RPMI7951 (cell line): ENCODE measurements around the gene CELSR1. TPM values are rescaled to one million over a fixed set of nuclear protein-coding genes. Genes with fewer than 3 reads are reported as not detected.

Source experiments
- DNase-seq: peaks from one replicate; pipeline ENCODE4 v3.0.0-alpha.2; 2012; ENCODE audit warnings: low read depth
- total RNA-seq: library from RNA; depleted of rRNA; stranded (reverse); fragments of >200 nt; shearing (Covaris generic); gene quantifications from 2 replicates; pipeline ENCODE4 v1.2.3, GENCODE V29; 2014

Gene CELSR1
- total RNA-seq, 1 experiment from 2014 or later: 3.0 TPM

GRCh38 chr22:46449116-46449691 is 88.2 kb downstream of the CELSR1 start:
- DNase-seq: no peak

DNA sequence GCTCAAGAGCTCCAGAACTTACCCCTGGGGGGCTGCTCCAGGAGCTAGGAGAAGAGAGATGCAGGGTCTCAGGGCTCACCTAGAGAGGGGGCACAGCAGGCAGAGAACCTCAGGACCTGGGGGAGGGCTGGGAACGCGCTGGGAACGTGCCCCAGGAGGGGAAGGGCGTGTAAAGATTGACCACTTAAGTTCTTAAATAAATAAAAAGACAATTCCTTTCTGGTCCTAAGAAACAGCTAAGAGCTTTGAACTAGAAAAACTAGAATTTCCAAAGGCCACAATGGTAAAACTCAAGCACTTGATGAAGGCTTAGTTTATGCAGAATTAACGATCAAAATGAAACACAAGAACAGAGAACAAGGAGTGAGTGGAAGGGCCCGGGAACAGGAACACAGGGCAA is 89.1 kb downstream of the CELSR1 start:
- DNase-seq: no peak

DNA sequence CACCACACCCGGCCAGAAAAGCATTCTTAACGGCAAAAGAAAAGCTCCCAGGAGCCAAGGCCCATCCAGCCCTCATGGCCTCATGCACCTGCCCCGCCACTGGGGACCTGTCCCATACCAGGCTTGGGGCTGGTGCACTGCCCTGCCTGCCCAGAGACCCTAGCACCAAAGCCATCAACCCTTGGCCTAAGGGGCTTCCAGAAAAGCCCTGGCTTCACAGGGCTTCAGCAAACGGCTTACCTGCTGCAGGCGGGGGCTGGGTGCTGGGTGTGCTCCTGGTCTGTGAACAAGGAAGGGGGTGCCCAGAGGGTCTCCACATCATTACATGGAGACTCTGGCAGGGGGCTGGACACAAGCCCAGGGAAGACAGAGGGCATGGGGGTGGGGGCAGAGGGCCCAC is 89.5 kb downstream of the CELSR1 start:
- no peak for DNase-seq

GRCh38 chr22:46446799-46447198 is 90.6 kb downstream of the CELSR1 start:
- no peak for DNase-seq

DNA sequence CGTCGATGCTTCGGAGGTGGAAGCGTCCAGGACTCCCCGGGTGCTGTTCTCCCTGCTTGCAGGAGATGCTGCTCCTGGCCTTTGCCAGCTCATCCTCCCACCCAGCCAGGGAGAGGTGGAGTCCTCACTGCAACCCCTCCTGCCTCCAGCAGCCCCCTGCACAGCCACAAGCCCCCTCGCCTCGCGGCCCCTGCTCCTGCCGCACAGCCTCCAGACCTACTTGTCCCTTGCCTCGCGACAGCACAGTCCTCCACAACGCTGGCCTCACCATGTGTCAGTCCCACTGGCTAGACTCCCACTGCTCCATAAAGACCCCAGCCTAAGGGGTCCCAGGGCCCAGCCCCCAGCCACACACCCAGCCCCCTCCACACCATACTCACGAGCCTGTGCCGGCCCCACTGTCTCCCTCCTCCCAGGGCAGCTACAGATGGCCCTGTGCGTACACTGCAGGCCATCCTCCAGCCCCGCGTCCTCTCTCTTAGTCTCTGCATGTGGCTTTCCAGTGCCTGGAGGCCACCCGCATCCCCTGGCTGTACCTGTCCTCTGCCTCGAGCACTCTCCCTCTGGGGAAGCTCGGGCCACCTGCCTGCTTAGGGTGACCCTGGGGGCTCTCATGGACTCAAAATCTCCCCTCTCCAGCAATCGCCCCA is 91.5 kb downstream of the CELSR1 start:
- no peak for DNase-seq

GRCh38 chr22:46444390-46444854 is 93.0 kb downstream of the CELSR1 start:
- no peak for DNase-seq

DNA sequence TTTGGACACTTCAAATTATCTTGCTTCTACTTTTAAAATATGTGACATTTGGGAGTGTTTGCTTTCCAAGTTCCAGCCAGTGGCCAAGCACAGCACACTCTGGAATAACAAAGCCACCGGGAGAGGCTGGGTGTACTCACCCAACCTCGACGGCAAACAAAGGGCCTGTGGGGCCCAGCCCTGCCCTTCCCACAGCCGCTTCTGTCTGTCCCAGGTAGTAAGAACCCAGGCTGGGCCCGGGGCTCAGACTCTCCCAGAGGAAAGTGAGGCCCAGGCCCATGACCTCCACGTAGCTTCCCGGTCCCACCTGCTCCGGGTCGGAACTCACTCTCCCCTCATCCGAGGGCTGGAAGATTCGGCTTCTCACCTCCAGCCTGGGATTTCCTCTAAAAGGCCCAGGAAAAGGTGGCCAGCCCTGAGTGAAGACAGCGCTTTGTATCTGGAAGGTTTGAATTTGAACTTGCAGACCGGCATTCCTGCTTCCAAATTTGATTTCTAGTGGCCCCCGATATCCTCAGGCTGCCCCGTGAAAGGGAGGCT is 93.5 kb downstream of the CELSR1 start:
- DNase-seq: no peak

GRCh38 chr22:46442217-46442853 is 95.1 kb downstream of the CELSR1 start:
- DNase-seq: no peak

DNA sequence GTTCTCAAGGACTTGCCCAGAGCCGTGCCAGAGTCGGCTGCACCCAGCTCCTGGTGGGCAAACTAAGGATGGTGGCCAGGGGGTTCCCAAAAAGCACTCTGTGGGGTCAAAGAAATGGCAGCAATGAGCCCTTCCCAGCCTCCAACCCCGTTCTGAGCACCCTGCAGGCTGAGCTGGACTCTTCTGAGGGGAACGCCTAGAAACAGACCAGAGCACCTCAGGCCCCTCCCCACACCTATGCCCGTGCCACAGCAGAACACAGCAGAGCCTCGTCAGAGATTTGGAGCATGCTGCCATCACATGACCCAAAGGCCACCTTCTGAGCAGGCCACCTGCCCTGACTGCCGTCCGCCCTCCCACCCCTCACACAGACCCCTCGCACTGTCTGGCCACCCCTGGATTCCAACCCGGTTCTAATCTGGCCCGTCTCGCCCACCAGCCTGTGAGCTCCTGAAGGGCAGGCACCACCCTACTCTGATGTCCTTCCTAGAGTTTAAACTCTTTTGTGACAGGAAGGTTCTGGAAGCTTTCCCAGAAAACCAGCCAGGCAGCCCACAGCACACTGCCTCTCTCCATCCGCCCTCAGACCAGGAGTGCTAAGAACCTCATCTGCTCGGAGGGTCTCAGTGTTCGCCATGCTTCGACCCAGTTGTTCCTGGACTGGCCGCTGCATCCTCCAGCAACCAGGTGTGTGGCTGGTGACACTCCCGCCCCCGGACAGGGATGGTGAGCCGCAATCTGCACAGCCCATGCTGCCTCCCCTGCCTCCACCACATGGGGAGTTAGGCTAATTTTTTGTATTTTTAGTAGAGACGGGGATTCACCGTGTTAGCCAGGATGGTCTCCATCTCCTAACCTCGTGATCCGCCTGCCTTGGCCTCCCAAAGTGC is 97.6 kb downstream of the CELSR1 start:
- no peak for DNase-seq

GRCh38 chr22:46439111-46439510 is 98.3 kb downstream of the CELSR1 start:
- DNase-seq: no peak

DNA sequence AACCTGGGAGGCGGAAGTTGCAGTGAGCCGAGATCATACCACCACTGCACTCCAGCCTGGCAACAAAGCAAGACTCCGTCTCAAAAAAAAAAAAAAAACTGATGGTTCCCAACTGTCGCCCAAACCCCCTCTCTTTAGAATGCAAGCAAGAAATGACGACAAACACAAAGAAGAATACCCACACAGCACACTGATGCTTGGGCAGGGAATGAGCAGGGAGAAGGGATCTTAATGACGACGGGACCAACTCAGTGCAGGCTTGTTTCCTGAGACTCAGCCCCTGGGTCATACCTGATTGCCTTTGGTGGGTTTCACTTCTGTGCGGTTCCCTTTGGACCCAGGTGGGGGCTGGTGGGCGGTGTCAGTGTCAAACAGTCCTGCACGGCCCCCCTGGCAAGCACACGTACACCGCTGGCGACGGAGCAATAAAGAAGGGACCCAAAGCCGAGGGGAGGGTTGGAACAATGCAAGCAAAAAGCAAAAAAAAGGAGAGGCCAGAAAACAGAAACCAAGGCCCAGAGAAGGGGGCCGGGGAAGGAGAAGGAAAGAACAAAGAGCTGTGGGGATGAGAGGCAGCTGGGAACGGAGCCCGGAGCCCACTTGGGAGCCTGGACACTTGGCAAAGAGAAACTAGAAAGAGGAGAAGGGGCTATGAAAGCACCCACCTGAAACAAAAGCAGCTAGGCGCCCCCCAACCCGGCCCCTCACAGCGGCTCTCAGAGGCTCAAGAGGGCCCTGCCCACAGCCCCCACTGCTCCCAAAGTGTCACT is 99.6 kb downstream of the CELSR1 start:
- DNase-seq: no peak

- no peak for DNase-seq
These were observed 100.7 kb downstream of the CELSR1 start for GRCh38 chr22:46436595-46437175.

DNA sequence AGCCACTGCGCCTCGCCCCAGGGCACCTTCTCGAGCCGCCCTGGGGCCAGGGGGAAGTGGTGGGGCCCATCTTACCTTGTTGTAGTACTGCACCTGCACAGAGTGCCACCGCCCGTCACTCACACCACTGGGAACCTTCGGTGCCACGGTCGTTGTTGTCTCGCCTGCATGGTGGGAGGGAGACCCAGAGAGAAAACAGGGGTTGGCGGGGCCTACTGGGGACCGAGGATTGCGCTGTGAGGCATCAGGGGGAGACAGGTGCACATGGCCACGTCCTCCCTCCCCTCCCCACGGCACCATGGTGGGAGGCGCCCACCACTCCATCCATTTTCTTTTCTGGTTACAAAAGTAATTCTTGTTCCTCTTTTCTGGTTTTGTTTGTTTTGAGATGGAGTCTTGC is 104.1 kb downstream of the CELSR1 start:
- DNase-seq: no peak

- no peak for DNase-seq
These were observed 105.0 kb downstream of the CELSR1 start for GRCh38 chr22:46432164-46433068.

DNA sequence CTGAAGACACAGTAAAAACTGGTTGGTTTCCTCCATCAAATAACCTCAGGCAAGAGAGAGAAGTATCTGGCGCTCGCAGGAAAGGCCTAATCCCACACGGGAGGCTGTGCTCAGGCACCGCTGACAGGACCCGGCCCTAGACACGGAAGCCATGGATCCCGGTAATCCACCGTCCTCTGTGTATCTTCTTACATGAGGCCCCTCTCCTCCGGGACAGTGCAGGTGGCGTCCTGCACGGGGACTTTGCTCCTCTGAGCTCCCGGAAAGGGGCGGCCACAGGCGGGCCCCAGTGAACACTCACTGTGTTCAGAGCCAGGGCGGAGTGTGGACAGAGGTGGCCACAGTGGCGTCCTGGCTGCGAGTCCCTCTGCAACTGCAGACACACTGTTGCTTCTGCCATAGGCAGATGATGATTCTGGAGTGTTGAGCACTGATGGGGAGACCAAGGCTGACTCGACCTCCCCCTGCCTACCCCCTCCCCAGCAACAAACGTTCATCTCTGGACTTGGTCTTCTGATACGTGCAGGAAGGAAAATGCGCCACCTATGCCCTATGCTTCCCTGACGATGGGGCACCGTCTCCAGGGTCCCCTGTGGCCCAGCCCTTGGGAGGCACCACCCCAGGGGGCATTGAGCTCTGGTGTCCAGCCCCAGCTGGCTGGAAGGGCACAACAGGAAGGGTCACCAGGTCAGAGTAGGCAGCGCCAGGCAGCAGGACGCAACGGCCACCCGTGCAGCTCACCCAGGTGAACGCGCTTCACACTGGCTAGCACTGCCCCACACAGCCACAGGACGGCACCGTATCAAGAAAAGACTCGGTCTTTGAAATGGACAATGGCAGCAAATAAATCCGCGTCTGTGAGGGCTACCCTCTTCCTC is 106.2 kb downstream of the CELSR1 start:
- no peak for DNase-seq

DNA sequence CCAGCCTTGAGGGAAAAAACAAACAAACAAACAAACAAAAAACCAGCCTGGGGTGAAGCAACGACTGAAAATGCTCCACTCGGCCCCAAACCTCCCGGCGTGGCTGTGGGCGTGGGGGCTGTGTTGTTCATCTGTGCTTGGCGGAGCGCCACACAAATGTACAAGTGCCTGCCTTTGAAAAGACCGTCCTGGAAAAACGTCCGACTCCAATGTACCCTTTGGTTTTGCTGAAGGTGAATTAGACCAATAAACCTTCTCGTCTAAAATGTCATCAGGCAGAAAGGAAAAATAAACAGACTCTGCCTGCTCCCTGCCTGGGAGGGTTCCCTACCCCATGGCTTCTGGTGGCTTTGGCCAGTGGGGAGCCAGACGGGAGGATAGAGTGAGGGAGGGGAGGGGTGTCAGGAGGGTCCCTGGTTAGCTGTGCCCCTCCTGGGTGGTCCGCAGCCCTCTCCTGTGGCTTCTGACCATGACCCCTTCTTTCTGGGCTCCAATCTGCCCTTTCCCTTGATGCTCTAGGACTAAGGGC is 108.0 kb downstream of the CELSR1 start:
- DNase-seq: no peak

GRCh38 chr22:46428602-46429324 is 108.7 kb downstream of the CELSR1 start:
- DNase-seq: no peak

GRCh38 chr22:46428171-46428570 is 109.2 kb downstream of the CELSR1 start:
- DNase-seq: no peak
